Thyroid gland (tissue), 4 donors: ENCODE measurements around the gene GRIA4.

Source experiments
- CTCF ChIP-seq, 6 experiments: fragments of 200-600 bp in 3 of 6; fragments of 450-650 bp in 3 of 6; sonication (generic) in 3 of 6; IDR thresholded peaks; one replicate each; pipeline ENCODE4 v1.5.1; 2016 to 2019; ENCODE audit warnings: antibody characterized with exemption in 6 of 6, mild to moderate bottlenecking in 2 of 6, inconsistent platforms in 1 of 6, moderate library complexity in 1 of 6
- POLR2A ChIP-seq, 2 donors: fragments of 450-650 bp; IDR thresholded peaks; one replicate each; pipeline ENCODE4 v1.6.1; 2017; ENCODE audit warnings: antibody characterized with exemption in 2 of 2, mild to moderate bottlenecking in 2 of 2, moderate library complexity in 1 of 2

GRCh38 chr11:105825141-105825540 lies 215.3 kb downstream of the GRIA4 start:
- TF ChIP-seq CTCF (IDR thresholded peaks at IDR 0.05) (no peak), POLR2A (IDR thresholded peaks at IDR 0.05) (no peak)
